ENCODE results near the gene ARF4.
"Not testable (repeated sequence)": the region's sequence is repeated elsewhere in the genome, so short reads cannot be mapped to it uniquely, and the experiment has no call there.

The ARF4 gene

DNA sequence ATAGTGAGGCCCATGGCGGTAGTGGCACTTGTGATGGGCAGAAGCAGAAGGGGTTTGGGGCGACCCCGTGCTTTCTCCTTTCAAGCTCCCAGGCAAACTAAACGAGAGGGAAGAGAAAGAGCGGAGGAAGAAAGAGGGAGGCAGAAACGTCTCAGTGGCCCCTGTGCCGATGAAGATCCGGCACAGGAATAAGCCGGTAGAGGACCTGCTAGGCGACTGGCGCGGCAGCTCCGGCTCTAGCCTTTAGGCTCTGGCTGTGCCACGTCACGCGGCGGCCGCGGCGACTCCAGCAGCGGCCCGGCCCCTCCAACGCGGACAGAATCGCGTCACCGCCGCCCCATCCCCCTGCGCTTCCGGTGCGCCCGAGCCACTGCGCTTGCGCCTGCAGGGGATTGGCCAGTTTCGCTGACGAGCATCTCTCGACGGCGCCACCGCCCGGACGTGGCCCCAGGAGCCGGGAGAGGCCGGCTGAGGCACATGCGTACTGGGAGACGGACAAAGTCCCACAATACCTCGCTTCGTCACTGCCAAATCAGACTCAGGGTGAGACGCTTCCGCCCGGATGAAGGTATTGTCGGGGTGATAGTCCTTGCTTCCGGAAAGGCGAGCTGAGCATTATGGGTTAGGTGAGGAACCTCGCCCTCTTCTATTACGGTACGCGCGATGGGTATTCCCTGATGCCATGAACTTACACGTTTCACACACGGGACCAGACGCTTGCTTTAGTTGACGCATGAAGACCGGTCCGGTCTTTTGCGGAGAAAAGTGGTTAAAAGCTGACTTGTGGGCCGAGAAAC is at the start of gene ARF4:
TSS of gene ARF4 (minus strand) at position 218 of the 797 bp plus-strand sequence. CDS start at position 14, 204 bp downstream.
- peak; percentile 93 for FAIRE-seq

- FAIRE-seq: peak; percentile 53
Measured at GRCh38 chr3:57646723-57647122, 49.6 kb upstream of the ARF4 start.

- FAIRE-seq: no peak
Measured at GRCh38 chr3:57644740-57645139, 47.6 kb upstream of the ARF4 start.

DNA sequence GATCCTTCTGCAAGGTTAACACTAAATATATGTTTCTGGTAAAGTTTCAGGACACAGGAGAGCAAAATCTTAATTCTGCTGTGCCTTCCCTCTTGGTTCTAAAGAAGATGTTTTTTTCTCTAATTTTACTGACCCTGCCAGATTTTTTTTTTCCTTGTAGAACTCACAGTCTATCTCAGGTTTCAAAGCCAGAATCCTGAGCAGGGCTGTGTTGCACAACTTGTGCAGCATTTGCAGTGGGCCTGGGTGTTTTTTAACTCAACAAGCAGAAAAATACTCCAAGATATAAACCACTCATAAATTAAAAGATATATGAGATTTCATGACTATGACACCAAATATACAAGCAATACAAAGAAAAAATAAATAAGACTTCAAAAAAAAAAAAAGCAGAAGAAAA is 40.2 kb upstream of the ARF4 start:
- FAIRE-seq: no peak

GRCh38 chr3:57634259-57634658 is 37.1 kb upstream of the ARF4 start:
- not testable (repeated sequence) for FAIRE-seq

DNA sequence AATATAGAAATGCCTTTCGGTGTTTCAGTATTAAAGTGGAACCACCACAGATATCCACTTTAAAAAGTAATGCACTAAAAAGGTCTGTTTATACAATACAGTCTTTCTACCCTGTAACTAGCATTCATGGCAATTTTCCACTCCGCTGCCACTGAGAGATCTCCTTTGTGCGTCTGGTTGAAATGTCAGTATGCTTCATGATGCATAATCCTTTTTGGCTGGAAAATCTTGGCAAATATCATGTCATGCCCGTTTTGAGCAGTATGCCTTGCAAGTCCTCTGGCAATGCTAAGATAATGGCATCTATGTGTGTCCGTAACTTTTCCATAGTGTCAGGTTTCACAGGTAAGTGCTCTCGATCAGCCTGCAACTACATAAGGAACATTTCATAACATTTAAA is 30.8 kb upstream of the ARF4 start:
- FAIRE-seq: no peak

- FAIRE-seq: no peak
Measured at GRCh38 chr3:57624801-57625200, 27.7 kb upstream of the ARF4 start.

DNA sequence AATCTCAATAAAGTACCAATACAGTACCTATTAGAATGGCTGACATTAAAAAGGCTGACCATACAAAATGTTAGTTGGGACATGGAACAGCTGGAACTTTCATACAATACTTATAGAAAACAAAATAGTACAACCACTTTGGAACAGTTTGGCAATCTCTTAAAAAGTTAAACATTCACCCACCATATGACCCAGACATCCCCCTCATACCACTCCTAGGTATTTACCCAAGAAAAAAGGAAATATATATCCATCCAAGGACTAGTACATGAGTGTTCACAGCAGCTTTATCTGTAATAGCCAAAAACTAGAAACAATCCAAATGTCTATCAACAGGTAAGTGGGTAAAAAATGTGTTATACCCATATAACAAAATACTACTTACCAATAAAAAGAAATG is 25.2 kb upstream of the ARF4 start:
- no peak for FAIRE-seq

- FAIRE-seq: no peak
Measured at GRCh38 chr3:57617739-57618138, 20.6 kb upstream of the ARF4 start.

DNA sequence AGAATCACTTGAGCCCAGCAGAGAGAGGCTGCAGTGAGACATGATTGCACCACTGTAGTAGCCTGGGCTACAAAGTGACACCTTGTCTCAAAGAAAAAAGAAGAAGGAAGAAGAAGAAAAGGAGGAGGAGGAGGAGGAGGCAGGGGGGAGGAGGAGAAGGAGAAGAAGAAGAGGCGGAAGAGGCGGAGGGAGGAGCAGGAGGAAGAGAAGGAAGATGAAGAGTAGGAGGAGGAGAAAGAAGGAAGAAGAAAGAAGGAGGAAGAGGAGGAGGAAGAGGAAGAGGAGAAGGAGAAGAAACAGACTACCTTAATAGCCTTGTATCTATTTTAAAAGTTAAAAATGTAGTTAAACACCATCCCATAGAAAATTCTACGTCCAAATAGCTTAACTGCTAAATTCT is 19.1 kb upstream of the ARF4 start:
- no peak for FAIRE-seq

DNA sequence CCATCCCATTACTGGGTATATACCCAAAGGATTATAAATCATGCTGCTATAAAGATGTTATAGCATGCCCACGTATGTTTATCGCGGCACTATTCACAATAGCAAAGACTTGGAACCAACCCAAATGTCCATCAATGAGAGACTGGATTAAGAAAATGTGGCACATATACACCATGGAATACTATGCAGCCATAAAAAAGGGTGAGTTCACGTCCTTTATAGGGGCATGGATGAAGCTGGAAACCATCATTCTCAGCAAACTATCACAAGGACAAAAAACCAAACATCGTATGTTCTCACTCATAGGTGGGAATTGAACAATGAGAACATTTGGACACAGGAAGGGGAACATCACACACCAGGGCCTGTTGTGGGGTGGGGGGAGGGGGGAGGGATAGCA is 14.7 kb upstream of the ARF4 start:
- not testable (repeated sequence) for FAIRE-seq

GRCh38 chr3:57605683-57606082 is 8.5 kb upstream of the ARF4 start:
- no peak for FAIRE-seq

DNA sequence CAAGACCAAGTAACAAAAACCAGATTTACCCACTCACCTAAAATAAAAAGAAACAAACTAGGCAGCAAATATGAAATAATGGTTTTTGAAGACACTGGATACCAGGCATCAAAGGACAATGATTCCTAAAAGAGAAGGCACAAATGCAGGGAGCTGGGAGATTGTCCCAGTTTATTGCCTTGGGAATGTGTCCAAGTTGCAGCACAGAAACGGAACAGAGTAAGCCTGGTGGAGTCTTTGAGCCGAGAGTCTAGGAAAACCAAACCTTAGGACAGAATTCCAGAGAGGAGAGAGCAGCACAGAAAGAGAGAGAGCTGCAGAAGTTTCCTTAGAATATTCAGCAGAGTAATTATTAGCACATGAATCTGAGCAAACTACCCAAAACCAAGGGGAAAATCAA is 7.8 kb upstream of the ARF4 start:
- FAIRE-seq: no peak

- FAIRE-seq: no peak
Measured at GRCh38 chr3:57600195-57600594, 3.1 kb upstream of the ARF4 start.

- FAIRE-seq: no peak
Measured at GRCh38 chr3:57598765-57599360, 1.7 kb upstream of the ARF4 start.

DNA sequence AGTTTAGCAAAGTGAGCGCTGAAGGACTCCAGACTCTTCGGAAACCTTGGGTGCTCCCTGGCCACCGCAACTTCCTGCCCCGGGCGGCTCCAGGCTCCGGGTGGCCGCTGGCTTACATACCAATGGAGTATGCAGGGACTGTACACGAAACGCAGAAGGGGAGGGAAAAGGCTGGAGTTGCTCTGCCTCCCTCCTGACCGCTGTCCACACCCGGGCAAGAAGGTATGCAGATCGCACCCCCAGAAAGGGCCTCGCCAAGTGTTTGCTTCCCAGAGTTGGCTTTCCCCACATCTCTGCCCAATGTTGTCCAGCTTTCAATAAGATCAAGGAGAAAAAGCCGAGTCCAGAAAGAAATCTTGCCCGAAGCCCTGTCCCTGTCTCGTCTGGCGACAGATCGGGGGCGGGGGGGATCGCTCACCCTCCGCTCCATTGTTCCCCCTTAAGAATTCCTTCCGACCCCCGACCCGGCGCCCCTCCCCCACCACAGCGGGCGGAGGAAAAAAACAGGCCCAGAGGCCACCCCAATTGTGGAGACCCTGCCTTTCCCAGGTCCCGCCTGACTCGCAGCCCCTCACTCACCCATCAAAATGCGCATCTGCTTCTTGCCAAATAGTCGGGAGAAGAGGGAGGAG is 533 bp downstream of the ARF4 start:
- no peak for FAIRE-seq

- FAIRE-seq: no peak
Measured at GRCh38 chr3:57594576-57594975, 2.6 kb downstream of the ARF4 start.

DNA sequence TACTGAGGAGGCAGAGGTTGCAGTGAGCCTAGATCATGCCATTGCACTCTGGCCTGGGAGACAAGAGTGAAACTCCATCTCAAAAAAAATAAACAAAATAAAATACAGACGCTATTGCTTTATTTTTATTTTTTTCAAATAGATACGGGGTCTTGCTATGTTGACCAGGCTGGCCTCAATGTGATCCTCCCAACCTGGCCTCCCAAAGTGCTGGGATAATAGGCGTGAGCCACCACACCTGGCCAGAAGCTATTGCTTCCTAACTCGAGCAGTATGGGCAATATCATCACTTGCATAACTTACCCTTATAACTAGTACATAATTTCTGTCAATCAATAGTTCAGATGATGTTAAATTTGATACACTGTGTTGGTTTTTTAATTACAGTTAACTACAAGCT is 3.0 kb downstream of the ARF4 start:
- FAIRE-seq: no peak

- FAIRE-seq: no peak
Measured at GRCh38 chr3:57592306-57592705, 4.8 kb downstream of the ARF4 start.

DNA sequence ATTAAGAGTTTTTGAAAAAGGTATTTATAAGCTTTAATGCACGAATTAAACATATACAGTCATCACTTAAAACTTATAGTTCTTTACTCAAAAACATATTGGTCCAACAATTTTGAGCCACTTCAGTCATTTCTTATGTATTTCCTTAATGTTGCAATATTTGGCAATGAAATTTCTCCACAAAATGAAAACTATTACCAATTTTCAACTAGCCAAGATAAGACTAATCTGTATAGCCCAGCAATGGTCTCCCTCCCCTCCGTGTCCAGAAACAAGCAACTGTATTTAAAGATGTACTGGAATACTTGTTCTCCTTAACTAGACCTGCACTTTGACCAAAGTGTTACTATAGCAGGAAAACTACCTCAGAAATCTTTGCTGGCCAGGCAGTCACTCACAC is 9.2 kb downstream of the ARF4 start:
- FAIRE-seq: no peak

DNA sequence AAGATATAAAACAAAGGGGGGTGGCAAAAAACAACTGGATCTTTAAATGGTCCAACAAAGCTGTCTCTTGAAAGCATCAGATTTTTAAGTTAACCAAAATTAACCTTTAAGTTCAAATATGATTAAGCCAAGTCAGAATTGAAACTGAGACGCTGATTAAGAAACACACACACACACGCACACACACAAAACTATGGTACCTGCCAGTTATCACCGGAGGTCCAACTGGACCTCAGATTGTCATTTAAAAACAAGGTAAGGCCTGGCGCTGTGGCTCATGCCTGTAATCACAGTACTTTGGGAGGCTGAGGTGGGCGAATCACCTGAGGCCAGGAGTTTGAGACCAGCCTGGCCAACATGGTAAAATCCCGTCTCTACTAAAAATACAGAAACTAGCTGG is 10.4 kb downstream of the ARF4 start:
- FAIRE-seq: no peak

- FAIRE-seq: no peak
Measured at GRCh38 chr3:57583544-57583943, 13.6 kb downstream of the ARF4 start.

- no peak for FAIRE-seq
Measured at GRCh38 chr3:57582474-57583168, 14.5 kb downstream of the ARF4 start.

- no peak for FAIRE-seq
Measured at GRCh38 chr3:57577801-57578200, 19.3 kb downstream of the ARF4 start.

Measured in TTC549 (cell line).